ENCODE data around the gene PTTG1IP.
"Not testable (repeated sequence)": the region's sequence is repeated elsewhere in the genome, so short reads cannot be mapped to it uniquely, and the experiment has no call there.

PTTG1IP gene

DNA sequence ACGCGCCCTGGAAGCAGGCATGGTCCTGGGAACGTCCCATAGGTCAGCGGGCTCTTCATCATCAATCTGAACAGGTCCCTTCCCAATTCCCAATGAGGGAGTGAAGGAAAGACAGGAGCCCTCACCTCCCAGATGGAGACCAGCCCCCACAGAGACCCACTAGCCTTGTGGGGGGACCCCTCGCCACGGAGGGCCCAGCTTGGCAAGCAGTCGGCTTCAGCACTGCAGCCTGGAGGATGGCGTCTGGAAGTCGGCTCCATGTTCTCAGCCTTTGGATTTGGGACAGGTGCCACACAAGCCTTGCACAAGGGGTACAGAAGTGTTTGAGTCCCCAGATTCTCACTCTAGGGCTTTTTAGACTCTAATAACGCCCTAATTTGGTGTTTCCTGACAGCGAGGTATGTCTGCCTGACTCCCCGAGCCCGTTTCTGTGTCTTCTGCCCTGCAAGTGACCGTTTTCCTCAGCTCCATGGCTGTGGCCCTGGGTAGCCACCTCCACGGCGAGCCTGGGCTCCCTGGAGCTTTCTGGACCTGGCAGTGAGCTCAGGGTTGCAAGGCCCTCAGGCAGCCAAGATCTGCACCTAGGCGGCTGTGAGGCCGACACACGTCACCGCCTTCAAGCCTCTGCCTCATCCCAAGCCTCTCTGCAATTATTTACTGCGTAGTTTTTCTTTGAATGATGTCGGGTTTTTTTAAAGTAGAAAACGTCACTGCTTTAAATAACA is 30.6 kb downstream of the PTTG1IP start:
- no peak for DNase-seq

DNA sequence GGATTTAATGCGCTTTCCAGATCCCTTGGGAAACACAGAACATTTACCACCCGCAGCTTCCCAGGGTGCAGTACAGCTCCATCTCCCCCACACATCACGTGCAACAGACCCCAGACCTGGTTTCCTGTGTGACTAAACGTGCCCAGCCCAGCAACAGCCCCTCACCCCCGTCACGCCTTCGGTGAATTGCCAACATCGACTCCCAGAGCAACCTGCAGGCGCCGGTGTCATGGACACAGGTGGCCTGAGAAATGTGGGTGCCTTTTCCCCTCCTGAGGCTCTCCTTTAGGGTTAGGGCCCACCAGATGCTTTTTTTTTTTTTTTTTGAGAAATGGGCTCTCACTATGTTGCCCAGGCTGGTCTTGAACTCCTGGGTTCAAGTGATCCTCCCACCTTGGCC is 31.4 kb downstream of the PTTG1IP start:
- DNase-seq = no peak

DNA sequence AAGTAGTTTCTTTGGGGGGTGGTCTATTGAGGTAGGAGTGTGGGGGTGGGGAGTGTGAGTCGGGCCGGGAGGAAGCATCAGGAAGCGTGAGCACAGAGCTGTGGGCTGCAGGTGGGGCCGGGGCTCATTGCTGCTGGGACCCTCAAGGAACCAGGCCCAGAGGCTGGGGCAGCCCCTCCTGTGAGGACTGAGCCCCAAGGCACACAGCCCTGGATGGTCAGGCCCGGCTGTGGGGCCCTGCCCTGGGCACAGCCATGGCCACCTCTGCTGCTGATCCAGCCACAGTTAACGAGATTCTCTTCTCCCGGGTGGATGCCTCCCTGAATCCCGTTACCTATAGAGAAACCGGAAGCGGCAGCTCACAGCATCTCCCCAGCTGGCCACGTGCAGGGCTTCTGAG is 32.7 kb downstream of the PTTG1IP start:
- DNase-seq = no peak

DNA sequence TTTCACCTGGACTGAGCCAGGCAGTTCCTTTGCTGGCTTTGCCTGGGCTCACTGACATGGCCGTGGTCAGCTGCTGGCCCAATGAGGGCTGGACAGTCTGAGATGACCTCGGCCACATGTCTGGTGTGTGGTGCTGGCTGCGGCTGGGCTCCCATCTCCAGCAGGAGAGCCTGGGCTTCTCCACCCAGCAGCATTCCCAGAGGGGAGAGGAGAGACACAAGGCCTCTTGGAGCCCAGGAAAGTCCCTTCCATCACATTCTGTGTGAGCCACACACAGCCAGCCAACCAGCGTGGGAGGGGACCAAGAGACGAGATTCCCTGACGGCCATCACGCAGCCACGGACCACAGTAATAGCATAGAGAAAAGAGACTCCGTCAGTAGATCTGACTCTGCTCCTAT is 34.5 kb downstream of the PTTG1IP start:
- DNase-seq = no peak

DNA sequence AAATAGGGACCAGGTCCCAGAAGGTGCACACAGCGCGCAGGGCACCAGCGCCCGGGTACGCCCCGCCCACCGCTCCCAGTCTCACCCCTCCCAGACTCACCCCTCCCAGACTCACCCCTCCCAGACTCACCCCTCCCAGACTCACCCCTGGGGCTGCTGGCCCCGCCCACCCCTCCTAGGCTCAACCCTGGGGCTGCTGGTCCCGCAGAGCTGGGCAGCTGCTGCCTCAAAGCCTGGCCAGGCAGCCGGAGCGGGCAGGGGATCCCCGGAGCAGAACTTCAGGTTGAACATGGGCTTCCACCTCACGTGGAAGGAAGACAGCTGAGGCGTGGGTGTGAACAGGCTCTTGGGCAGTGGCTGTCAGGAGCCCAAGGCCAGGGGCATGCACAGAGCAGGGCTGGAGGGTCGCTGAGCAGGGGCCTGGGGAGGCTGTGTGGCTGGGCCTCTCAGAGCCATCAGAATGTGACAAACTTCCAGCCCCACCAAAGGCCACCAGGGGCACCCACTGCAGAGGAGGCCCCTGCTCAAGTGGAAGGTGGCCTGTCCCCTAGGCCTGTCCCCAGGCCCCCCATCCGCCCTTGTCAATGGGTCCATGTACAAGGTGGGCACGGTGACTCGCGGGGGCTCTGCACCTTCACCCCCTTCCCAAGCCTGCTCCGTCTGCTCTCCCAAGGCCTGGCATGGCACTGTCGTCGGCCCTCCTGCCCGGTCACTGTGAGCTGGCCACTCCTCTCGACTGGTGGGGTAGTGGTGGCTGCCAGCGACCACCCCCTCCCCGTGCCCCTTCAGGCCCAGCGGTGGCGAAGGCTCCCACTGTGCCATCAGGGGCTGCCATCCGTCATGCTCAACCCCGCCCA is 35.2 kb downstream of the PTTG1IP start:
- no peak for DNase-seq

DNA sequence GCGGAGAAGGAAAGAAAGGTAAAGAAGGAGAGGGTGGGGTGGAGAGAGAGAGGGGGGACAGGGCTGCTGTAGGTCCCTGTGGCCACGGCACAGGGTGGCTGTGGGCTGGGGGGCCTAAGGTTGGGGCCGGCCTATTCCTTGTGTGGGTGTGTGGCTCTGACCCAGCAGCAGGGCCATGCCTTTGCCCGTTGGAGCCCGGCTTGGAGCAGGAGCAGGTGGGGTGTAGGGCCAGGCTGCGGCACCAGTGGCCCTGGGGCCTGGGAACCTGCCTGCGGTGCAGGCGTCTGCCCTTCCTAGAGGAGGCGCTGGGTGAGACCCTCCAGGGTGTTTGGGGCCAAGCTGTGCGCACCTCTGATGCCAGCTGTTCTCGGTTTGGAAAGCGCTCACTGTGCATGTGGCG is 36.0 kb downstream of the PTTG1IP start:
- no peak for DNase-seq

DNA sequence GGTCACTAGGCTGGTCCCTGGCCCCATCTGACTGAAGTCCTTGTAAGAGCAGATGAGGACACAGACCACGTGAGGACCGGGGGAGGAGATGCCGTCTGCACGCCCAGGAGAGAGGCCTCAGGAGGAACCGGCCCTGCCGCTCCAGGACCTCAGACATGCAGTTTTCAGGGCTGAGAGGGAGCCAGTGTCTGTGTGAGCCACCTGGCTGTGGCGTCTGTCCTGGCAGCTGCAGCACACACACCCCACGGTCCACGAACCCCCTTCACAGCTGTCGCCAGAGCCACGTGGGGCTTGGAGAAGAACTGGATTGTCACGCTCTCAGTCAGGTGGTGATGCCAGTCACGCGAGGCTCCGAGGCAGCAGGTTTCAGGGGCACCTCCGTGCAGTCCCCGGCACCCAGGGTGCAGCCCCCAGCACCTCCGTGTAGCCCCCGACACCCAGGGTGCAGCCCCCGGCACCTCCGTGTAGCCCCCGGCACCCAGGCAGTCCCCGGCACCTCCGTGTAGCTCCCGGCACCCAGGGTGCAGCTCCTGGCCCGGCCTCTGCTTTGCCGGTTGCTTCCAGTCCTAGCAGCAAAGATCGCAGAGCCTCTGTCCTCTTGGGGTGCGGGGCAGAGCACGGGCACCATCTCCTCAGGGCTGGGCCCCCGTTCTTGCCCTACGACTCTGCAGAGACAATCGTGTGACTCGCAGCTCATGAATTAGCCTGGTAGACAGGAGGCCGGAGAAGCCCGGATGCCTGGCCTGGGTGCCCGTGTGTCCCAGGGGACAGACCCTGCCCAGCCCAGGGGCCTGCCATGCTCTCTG is 36.6 kb downstream of the PTTG1IP start:
- no peak for DNase-seq

DNA sequence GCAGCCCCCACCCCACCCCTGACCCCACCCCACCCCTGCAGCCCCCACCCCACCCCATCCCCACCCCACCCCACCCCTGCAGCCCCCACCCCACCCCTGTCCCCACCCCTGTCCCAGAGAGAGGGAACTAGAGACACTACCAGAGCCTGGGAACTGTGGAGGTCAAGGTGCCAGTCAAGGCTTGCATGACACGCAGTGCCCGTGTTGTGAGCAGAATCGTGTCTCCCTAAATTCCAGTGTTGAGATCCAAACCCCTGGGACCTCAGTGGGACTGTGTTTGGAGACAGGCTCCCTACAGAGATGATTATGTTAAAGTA is 37.2 kb downstream of the PTTG1IP start:
- no peak for DNase-seq

DNA sequence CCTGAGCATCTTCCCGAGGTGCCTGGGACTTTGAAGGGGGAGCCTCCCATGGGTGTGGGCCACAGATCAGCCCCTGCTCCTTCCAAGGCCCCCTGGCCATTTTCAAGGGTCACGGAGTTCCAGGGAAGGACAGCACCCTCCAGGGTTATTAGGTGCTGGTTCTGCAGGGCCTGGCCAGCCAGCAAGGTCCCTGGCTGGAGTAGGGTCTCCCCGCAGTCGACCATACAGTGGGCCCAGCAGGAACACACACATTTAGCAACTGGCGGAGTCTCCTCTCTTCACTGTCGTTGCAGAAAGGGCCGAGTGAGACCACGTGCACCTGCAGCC is 37.9 kb downstream of the PTTG1IP start:
- DNase-seq = no peak

DNA sequence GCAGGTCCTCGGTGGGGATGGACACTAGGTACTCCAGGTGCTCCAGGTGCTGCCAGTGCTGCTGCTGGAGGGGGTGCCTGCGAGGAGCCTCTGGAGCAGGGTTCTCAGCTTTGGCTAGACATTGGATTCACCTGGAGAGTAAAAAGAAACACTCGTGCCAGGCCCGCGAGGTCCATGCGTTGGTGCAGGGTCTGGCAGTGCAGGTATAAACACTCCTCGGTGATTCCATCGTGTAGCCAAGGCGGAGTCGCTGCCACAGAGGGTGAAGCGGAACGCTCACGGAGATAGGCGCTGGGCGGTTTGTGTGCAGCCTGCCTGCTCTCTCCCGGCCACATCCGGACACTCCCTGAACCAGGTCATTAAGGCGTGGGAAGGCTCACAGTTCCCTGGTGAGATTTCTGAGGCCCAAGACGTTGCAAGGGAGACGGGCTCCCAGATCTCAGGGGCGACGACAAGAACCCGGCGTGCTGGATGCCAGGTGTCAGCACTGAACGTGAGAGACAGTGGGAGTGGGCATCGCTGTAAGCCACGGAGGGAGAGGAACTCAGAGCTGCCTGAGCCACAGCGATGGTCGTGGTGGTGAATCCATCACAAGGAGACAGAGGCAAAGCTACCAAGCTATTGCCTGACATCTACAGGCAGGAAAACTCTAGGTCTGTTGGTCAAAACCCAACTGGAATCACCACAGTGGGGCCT is 38.4 kb downstream of the PTTG1IP start:
- DNase-seq = no peak

DNA sequence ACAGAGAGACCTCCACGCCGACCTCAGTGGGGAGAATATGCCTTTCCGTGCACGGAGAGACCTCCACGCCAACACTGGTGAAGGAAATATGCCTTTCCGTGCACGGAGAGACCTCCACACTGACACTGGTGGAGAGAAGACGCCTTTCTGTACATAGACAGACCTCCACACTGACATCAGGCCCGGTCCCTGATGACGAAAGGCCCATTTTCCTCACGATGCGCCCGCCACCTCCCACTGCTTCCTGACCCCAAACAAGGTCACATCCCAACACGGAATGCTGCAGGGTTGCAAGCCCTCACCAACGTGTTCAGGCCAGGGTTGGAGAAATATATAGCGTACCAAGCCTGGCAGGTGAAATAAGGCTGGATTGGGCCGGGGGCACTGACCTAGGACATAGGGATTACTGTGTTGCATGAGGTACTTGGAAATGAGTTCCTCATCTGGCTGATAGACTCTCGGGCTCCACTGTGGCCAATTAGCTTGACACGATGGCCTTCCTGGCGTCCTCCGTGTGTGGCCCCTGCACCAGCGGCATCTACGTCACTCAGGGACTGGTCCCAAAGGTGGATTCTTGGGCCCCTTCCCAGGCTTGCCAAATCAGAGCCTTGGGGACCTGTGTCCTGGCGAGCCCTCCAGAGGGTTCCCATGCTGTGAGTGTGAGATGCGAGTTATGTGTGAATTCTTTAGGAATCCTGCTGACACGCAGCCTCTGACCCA is 39.1 kb downstream of the PTTG1IP start:
- no peak for DNase-seq

DNA sequence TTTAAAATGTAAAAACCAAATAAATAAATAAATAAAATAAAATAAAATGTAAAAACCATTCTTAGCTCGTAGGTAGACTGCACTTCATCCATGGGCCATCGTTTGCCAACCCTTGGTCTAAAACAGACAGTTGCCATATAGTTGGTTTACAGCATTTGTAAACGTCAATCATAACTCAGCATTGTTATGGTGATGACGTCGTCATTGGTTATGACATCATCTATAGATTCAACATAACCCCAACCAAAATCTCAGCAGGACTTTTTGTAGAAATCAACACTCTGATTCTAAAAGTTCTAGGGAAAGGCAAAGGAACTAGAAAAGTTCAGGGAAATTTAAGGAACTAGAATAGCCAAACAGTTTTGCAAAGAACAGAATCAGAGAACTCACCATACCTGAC is 39.8 kb downstream of the PTTG1IP start:
- DNase-seq = no peak

DNA sequence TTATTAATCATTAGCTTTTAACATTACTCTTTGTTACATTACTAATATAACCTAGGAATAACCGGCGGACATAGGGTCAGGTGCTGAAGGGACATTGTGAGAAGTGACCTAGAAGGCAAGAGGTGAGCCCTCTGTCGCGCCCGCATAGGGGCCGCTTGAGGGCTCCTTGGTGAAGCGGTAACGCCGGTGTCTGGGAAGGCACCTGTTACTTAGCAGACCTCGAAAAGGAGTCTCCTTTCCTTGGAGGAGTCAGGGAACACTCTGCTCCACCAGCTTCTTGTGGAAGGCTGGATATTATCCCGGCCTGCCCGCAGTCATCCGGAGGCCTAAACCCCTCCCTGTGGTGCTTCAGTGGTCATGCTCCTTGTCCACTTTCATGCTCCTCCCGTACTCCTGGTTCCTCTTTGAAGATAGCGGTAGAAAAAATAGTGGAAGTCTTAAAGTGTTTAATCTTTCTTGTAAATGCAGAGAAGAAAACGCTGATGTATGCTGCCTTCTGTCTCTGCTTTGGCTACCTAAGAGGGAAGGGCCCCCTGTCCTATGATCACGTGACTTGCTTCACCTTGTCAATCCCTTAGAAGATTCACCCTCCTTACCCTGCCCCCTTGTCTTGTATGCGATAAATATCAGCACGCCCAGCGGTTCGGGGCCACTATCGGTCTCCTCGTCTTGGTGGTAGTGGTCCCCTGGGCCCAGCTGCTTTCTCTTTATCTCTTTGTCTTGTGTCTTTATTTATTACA is 40.8 kb downstream of the PTTG1IP start:
- DNase-seq = not testable (repeated sequence)

DNA sequence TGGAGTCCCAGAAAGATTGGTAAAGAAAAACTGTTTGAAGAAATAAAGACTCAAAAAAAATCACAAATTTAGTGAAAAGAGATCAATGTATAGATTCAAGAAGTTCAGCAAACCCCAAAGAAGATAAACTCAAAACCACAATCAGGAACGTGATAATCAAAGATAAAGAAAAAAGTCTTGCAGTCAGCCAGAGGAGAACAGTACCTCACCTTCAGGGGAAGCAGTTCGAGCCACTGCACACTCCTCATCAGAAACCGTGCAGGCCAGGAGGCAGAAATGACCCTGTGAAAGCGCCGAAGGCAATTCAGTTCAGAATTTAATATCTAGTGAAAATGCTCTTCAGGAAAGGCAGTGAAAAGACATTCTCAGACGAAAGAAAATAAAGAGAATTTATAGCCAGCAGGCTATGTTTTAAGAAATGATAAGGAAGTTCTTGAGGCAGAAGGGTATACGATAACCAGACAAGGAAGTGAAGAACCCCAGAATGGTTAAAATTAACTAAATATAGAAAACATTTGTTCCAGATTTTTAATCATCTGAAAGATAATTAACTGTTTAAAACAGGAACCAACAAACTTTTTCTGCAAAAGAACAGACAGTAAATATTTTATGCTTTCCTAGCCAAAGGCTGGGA is 42.1 kb downstream of the PTTG1IP start:
- DNase-seq = no peak

DNA sequence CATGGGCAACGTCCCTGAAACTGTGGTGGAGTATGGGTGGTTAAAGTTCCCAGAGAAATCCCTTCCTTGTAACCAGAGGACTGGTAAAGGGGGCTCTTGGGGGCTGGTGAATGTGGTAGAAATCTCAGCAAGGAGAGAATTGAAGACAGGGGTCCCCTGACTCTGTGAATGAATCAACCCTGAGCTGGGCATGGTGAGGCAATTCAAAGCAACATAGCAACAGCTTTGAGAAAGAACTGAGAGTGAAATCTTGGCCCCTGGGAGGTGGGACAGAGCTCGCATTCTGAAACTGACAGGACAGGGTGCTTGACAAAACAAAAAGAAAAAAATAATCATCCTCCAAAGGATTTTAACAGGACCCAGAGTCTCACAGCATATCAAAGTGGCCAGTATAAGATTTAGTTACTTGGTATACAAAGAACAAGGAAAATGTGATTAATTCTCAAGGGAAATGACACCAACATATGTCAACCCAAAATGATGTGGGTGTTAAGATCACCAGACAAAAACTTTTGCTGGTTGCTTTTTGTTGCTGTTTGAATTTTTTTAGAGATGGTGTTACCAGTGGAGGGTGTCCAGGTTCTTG is 43.9 kb downstream of the PTTG1IP start:
- no peak for DNase-seq

DNA sequence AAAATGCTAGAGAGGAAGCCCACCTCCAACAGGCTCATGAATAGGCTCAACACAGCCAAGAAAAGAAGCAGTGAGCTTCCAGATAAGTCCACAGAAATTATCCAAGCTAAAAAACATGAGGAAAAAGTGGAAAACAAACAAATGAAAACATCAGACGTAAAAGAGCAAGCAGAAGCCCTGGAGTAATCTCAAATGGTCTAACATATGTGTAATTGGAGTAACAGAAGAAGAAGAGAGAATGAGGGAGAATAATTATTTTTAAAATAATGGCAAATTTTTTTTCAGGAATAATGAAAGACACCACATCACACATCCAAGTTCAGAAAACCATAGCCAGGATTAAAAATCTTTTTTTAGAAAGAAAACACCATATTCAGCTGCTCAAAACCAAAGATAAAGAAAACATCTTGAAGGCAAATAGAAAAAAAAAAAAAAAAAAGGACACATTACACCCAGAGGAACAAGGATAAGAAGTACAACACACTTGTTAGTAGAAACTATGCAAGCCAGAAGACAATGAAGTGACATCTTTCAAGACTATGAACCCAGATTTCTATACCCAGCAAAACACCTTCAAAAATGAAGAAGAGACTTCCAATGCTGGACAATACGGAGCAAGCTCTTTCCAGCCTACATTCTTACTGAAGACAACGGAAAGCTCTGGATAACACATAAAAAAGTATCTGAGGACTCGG is 45.0 kb downstream of the PTTG1IP start:
- DNase-seq = no peak

DNA sequence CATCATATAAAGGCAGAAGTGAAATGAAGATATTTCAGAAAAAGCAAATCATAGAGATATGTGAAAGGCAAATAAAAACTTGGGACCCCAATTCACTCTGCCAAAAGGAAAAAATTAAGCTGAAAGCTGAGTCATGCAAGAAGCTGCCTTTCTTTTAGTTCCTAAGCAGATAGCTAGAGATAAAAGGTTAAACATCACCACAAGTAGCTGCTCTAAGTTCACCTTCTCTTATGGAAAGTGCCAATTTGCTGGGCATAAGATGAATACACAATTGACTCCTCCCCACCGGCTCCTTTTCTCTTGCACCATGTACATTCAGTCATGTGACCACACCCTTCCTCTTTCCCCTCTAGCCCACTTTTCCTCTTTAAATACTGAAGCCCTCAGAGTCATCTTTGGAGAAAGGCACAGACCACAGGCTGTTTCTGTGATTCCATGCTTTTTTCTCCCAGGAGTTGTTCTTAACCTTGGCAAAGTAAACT is 50.3 kb downstream of the PTTG1IP start:
- no peak for DNase-seq

DNA sequence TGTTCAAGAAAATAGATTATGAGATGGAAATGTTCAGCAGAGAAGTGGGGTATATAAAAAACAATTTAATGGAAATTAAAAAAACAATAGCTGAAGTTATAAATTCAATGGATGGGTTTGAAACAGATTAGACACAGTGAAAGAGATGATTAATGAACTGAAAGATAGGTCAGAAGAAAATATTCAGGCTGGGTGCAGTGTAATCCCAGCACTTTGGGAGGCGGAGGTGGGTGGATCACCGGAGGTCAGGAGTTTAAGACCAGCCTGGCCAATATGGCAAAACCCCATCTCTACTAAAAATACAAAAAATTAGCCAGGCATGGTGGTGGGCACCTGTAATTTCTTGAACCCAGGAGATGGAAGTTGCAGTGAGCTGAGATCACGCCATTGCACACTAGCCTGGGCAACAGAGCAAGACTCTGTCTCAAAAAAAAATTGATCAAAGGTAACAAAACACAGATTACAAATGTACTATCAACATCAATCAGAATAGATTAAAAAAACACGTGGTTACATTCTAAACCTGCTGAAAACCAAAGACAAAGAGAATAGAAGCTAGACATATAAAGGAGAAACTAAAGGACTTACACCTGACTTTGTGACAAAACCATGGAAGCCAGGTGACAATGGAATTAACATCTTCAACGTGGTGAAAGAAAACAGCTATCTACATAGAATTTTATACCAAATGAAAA is 50.9 kb downstream of the PTTG1IP start:
- DNase-seq = no peak

DNA sequence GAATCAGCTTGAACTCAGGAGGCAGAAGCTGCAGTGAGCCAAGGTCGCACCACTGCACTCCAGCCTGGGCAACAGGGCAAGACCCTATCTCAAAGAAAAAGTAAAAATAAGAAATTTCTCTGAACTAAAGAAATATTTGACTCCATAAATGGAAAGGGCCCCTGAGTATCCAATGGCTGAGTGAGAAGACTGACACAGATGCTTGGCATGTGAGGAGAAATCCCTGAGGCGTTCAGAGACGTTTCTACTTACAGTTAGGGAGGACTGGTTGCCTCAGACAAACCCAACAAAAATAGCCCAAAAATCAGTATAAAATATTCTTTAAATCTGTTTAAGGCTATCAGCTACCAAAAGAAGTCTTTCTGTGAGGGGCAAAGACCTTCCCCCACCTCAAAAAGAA is 52.6 kb downstream of the PTTG1IP start:
- DNase-seq = no peak
